HFF-Myc (cell line): ENCODE measurements around the gene PPP1R9A.

ENCODE experiments used
- DNase-seq: peaks from one replicate; pipeline ENCODE4 v3.0.0-alpha.2; 2011; ENCODE audit warnings: low read depth; ENCODE audit errors: extremely low read depth
- H3K4me3 ChIP-seq: replicated peaks from 2 replicates; pipeline ENCODE4 v1.5.1; 2011; ENCODE audit warnings: low read depth, mild to moderate bottlenecking, control low read depth, low read length
- CTCF ChIP-seq: IDR thresholded peaks from 2 replicates; pipeline ENCODE4 v1.5.1; 2012; ENCODE audit warnings: mild to moderate bottlenecking, low read depth, low read length, control low read depth; ENCODE audit errors: missing control alignments

Gene PPP1R9A

GRCh38 chr7:94898340-94898739, 9.1 kb upstream of the PPP1R9A start:
- no peak overlapping the region for H3K4me3 ChIP-seq
- no peak for DNase-seq
- TF ChIP-seq CTCF: no peak

- no peak overlapping the region for H3K4me3 ChIP-seq
- DNase-seq: no peak
- no peak for TF ChIP-seq CTCF
Observed at GRCh38 chr7:94901981-94902380, 5.4 kb upstream of the PPP1R9A start.

GRCh38 chr7:94903971-94904370, 3.4 kb upstream of the PPP1R9A start:
- DNase-seq: no peak
- no peak overlapping the region for H3K4me3 ChIP-seq
- TF ChIP-seq CTCF: no peak

- TF ChIP-seq CTCF: no peak
- no peak for DNase-seq
- H3K4me3 ChIP-seq: no peak overlapping the region
Observed at GRCh38 chr7:94904982-94905381, 2.4 kb upstream of the PPP1R9A start.

- no peak for TF ChIP-seq CTCF
- DNase-seq: no peak
- H3K4me3 ChIP-seq: no peak overlapping the region
Observed at GRCh38 chr7:94906065-94906851, 1.1 kb upstream of the PPP1R9A start.

GRCh38 chr7:94907811-94908322, 473 bp downstream of the PPP1R9A start:
- TF ChIP-seq CTCF: no peak
- no peak for DNase-seq
- H3K4me3 ChIP-seq: peak overlapping the region; percentile 35
